ENCODE measurements around the gene CBFA2T2. TPM values are rescaled to one million over a fixed set of nuclear protein-coding genes. Genes with fewer than 3 reads are reported as not detected.

Gene CBFA2T2
- polyA plus RNA-seq, 1 donor (not counting 4 experiments of a cell fraction or from before 2014, with no cell fraction given) = 6.8 TPM

DNA sequence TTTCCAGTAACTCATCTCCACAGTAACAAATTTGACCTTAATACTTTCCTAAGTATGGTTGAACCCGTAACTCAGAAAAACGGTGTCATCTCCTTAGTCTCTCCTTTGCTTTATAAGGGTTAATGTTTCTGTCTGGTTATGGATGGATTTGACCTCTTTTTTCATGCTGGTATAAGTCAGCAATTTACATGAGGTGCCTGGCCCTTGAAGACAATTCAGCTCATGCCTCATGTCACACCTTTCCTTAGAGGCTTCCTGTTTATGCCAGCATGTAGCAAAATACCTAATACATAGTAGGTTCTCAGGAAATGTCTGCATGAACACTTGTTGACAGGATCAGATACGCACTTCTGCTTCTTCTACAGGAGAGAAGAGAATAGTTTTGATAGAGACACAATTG, 134.5 kb downstream of the CBFA2T2 start:
- no peaks in the 10 kb centered on the region for H3K27me3 ChIP-seq (ENCODE audit: control insufficient read depth, extremely low read depth, insufficient read depth, low read length)
- no peak for DNase-seq (ENCODE audit: low read depth, low spot score)
- H3K79me2 ChIP-seq (ENCODE audit: control insufficient read depth, insufficient read depth, low read length) = no peaks in the 10 kb centered on the region
- H3K9me1 ChIP-seq (ENCODE audit: control insufficient read depth, extremely low read depth, insufficient read depth, low read length) = no peaks in the 10 kb centered on the region
- no peaks in the 10 kb centered on the region for H3K9me3 ChIP-seq (ENCODE audit: control insufficient read depth, low read depth, low read length)
- dilution Hi-C loops (cut with MboI; ENCODE audit: extremely low pct_ligation_motif_present, low sequenced_read_pairs) = no loop called here
- no peaks in the 10 kb centered on the region for H4K20me1 ChIP-seq (ENCODE audit: control insufficient read depth, extremely low read depth, insufficient read depth, low read length)
- no peak overlapping the region for H3K4me2 ChIP-seq (ENCODE audit: control insufficient read depth, extremely low read depth, insufficient read depth, low read depth, low read length)
- no peaks in the 10 kb centered on the region for H3K4me1 ChIP-seq (ENCODE audit: control insufficient read depth, extremely low read depth, insufficient read depth, low read length)
- H3K36me3 ChIP-seq (ENCODE audit: control insufficient read depth in 2 of 2, extremely low read depth in 1 of 2, insufficient read depth in 2 of 2, low read length in 2 of 2) = peaks cover 12 to 18% of the 10 kb centered on the region in 2 experiments
- TF ChIP-seq EZH2 (IDR thresholded peaks at IDR 0.05; ENCODE audit: low read length) (no peak), CTCF (optimal IDR thresholded peaks at IDR 0.05 in 1 of 3, IDR thresholded peaks at IDR 0.05 in 1 of 3, conservative IDR thresholded peaks at IDR 0.05 in 1 of 3; ENCODE audit: extremely low read depth in 1 of 3, insufficient read depth in 2 of 3, low read length in 3 of 3) (no peak)
- H3K4me3 ChIP-seq (ENCODE audit: control insufficient read depth in 2 of 3, extremely low read depth in 1 of 3, insufficient read depth in 2 of 3, low read depth in 1 of 3, low read length in 3 of 3) = no peak overlapping the region
- H2AFZ ChIP-seq (ENCODE audit: control insufficient read depth, low read length) = no peak overlapping the region
- H3K9ac ChIP-seq (ENCODE audit: control insufficient read depth, extremely low read depth, insufficient read depth, low read length) = no peak overlapping the region
- H3K27ac ChIP-seq (ENCODE audit: control insufficient read depth, insufficient read depth, low read length) = no peak overlapping the region
- no peak for FAIRE-seq

- H3K79me2 ChIP-seq (ENCODE audit: control insufficient read depth, insufficient read depth, low read length) = no peaks in the 10 kb centered on the region
- H3K4me3 ChIP-seq (ENCODE audit: control insufficient read depth in 2 of 3, extremely low read depth in 1 of 3, insufficient read depth in 2 of 3, low read depth in 1 of 3, low read length in 3 of 3) = no peak overlapping the region
- no peak overlapping the region for H2AFZ ChIP-seq (ENCODE audit: control insufficient read depth, low read length)
- peaks cover 14 to 25% of the 10 kb centered on the region in 2 experiments for H3K36me3 ChIP-seq (ENCODE audit: control insufficient read depth in 2 of 2, extremely low read depth in 1 of 2, insufficient read depth in 2 of 2, low read length in 2 of 2)
- no peak overlapping the region for H3K27ac ChIP-seq (ENCODE audit: control insufficient read depth, insufficient read depth, low read length)
- H3K9ac ChIP-seq (ENCODE audit: control insufficient read depth, extremely low read depth, insufficient read depth, low read length) = no peak overlapping the region
- FAIRE-seq (no peak), DNase-seq (ENCODE audit: low read depth, low spot score) (no peak)
- H3K27me3 ChIP-seq (ENCODE audit: control insufficient read depth, extremely low read depth, insufficient read depth, low read length) = no peaks in the 10 kb centered on the region
- H3K9me1 ChIP-seq (ENCODE audit: control insufficient read depth, extremely low read depth, insufficient read depth, low read length) = no peaks in the 10 kb centered on the region
- no peaks in the 10 kb centered on the region for H3K9me3 ChIP-seq (ENCODE audit: control insufficient read depth, low read depth, low read length)
- no peaks in the 10 kb centered on the region for H4K20me1 ChIP-seq (ENCODE audit: control insufficient read depth, extremely low read depth, insufficient read depth, low read length)
- no peaks in the 10 kb centered on the region for H3K4me1 ChIP-seq (ENCODE audit: control insufficient read depth, extremely low read depth, insufficient read depth, low read length)
- H3K4me2 ChIP-seq (ENCODE audit: control insufficient read depth, extremely low read depth, insufficient read depth, low read depth, low read length) = no peak overlapping the region
- dilution Hi-C loops (cut with MboI; ENCODE audit: extremely low pct_ligation_motif_present, low sequenced_read_pairs) = no loop called here
- no peak for TF ChIP-seq EZH2 (IDR thresholded peaks at IDR 0.05; ENCODE audit: low read length)
- TF ChIP-seq CTCF (optimal IDR thresholded peaks at IDR 0.05 in 1 of 3, IDR thresholded peaks at IDR 0.05 in 1 of 3, conservative IDR thresholded peaks at IDR 0.05 in 1 of 3; ENCODE audit: extremely low read depth in 1 of 3, insufficient read depth in 2 of 3, low read length in 3 of 3) = no peak
Observed at GRCh38 chr20:33626190-33626589, 136.3 kb downstream of the CBFA2T2 start.

All from keratinocyte (primary cell).